ENCODE results near the gene UBASH3B.
"Not testable (repeated sequence)": the region's sequence is repeated elsewhere in the genome, so short reads cannot be mapped to it uniquely, and the experiment has no call there.

Gene UBASH3B

GRCh38 chr11:122727101-122727929 is 71.8 kb downstream of the UBASH3B start:
- no peaks in the 10 kb centered on the region for H3K9me3 ChIP-seq (ENCODE audit: insufficient read depth, low read length)
- H3K9ac ChIP-seq (ENCODE audit: low read length), result no peak overlapping the region; the same call in 1 of the 2 replicates
- no peak overlapping the region for H3K27ac ChIP-seq (ENCODE audit: low read length)
- H3K27me3 ChIP-seq (ENCODE audit: low read depth, low read length), result peaks cover under 1% of the 10 kb centered on the region; the same call in 1 of the 2 replicates
- H4K20me1 ChIP-seq (ENCODE audit: insufficient read depth, low read length), result no peaks in the 10 kb centered on the region
- H3K4me3 ChIP-seq (ENCODE audit: low read length), result peak overlapping the region; percentile 8
- H3K36me3 ChIP-seq (replicated peaks; ENCODE audit: low read depth, low read length), result no peaks in the 10 kb centered on the region
- no peaks in the 10 kb centered on the region for H3K79me2 ChIP-seq (ENCODE audit: low read length)
- peak overlapping the region; percentile 0; the same call in 1 of the 2 replicates for H2AFZ ChIP-seq (ENCODE audit: low read depth, low read length)
- peak overlapping the region; percentile 48 for H3K4me2 ChIP-seq (ENCODE audit: low read length)
- TF ChIP-seq EZH2phosphoT487 (IDR thresholded peaks at IDR 0.05; ENCODE audit: low read depth), result no peak
- no peak for TF ChIP-seq CTCF (IDR thresholded peaks at IDR 0.05; ENCODE audit: low read depth, low read length)
- peaks cover 22% of the 10 kb centered on the region for H3K4me1 ChIP-seq (ENCODE audit: low read length)

DNA sequence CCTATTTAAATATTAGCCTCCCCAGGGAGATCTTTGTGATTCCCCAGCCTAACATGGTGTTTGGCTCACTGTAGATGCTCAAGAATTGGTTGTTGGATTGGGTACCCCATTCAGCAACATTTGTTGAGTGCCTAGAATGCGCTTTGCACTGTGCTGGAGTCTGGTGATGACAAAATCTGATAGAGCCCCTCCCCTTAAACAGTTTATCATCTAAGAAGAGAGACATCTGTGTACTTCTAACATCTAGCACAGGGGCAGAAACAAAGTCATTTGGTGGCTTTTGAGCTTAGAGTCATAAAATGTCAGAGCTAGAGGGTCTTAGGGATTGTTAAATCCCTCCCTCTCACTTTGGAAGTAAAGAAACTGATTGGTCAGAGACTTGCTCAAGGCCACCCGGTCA is 73.0 kb downstream of the UBASH3B start:
- Histone ChIP-seq H3K9ac (ENCODE audit: low read length) (no peak overlapping the region), H3K79me2 (ENCODE audit: low read length) (no peaks in the 10 kb centered on the region), H3K36me3 (replicated peaks; ENCODE audit: low read depth, low read length) (no peaks in the 10 kb centered on the region), H3K4me1 (ENCODE audit: low read length) (peaks cover 22% of the 10 kb centered on the region), H3K4me2 (ENCODE audit: low read length) (no peak overlapping the region), H4K20me1 (ENCODE audit: insufficient read depth, low read length) (no peaks in the 10 kb centered on the region), H2AFZ (ENCODE audit: low read depth, low read length) (no peak overlapping the region), H3K9me3 (ENCODE audit: insufficient read depth, low read length) (no peaks in the 10 kb centered on the region), H3K4me3 (ENCODE audit: low read length) (no peak overlapping the region), H3K27me3 (ENCODE audit: low read depth, low read length) (no peaks in the 10 kb centered on the region), H3K27ac (ENCODE audit: low read length) (no peak overlapping the region)
- TF ChIP-seq CTCF (IDR thresholded peaks at IDR 0.05; ENCODE audit: low read depth, low read length) (no peak), EZH2phosphoT487 (IDR thresholded peaks at IDR 0.05; ENCODE audit: low read depth) (no peak)

- H3K79me2 ChIP-seq (ENCODE audit: low read length), result no peaks in the 10 kb centered on the region
- H3K9me3 ChIP-seq (ENCODE audit: insufficient read depth, low read length), result no peaks in the 10 kb centered on the region
- H3K4me3 ChIP-seq (ENCODE audit: low read length), result no peak overlapping the region
- TF ChIP-seq CTCF (IDR thresholded peaks at IDR 0.05; ENCODE audit: low read depth, low read length), result no peak
- TF ChIP-seq EZH2phosphoT487 (IDR thresholded peaks at IDR 0.05; ENCODE audit: low read depth), result no peak
- no peak overlapping the region for H3K4me2 ChIP-seq (ENCODE audit: low read length)
- H4K20me1 ChIP-seq (ENCODE audit: insufficient read depth, low read length), result no peaks in the 10 kb centered on the region
- no peaks in the 10 kb centered on the region for H3K27me3 ChIP-seq (ENCODE audit: low read depth, low read length)
- no peak overlapping the region for H2AFZ ChIP-seq (ENCODE audit: low read depth, low read length)
- H3K36me3 ChIP-seq (replicated peaks; ENCODE audit: low read depth, low read length), result no peaks in the 10 kb centered on the region
- no peak overlapping the region for H3K27ac ChIP-seq (ENCODE audit: low read length)
- H3K9ac ChIP-seq (ENCODE audit: low read length), result no peak overlapping the region
- peaks cover 22% of the 10 kb centered on the region for H3K4me1 ChIP-seq (ENCODE audit: low read length)
Observed at GRCh38 chr11:122729139-122729538, 73.6 kb downstream of the UBASH3B start.

DNA sequence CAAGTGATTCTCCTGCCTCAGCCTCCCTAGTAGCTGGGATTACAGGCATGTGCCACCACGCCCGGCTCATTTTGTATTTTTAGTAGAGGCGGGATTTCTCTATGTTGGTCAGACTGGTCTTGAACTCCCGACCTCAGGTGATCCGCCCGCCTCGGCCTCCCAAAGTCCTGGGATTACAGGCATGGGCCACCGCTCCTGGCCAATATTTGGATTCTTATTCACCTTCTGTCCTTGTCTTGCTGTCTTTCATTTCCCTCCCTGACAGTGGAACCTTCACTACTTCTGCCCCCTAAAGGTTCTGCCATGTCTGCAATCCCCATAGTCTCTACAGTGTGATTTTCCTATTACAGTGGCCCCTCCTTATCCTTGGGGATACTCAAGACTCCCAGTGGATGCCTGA is 75.2 kb downstream of the UBASH3B start:
- not testable (repeated sequence) for H2AFZ ChIP-seq (ENCODE audit: low read depth, low read length); H3K4me2 ChIP-seq (ENCODE audit: low read length); H3K9ac ChIP-seq (ENCODE audit: low read length); H3K27ac ChIP-seq (ENCODE audit: low read length); H3K4me3 ChIP-seq (ENCODE audit: low read length); H3K27me3 ChIP-seq (ENCODE audit: low read depth, low read length); H3K36me3 ChIP-seq (replicated peaks; ENCODE audit: low read depth, low read length); H3K9me3 ChIP-seq (ENCODE audit: insufficient read depth, low read length); H3K79me2 ChIP-seq (ENCODE audit: low read length); H4K20me1 ChIP-seq (ENCODE audit: insufficient read depth, low read length)
- TF ChIP-seq CTCF (IDR thresholded peaks at IDR 0.05; ENCODE audit: low read depth, low read length), result 0 out of 2 replicates have a peak, but pooled peaks have one; percentile 12
- H3K4me1 ChIP-seq (ENCODE audit: low read length), result peaks cover 31% of the 10 kb centered on the region
